Measurements from ENCODE around the gene DPF3. TPM values are rescaled to one million over a fixed set of nuclear protein-coding genes. Genes with fewer than 3 reads are reported as not detected.

DPF3 gene
- polyA plus RNA-seq, 1 experiment, result 15.8 TPM

DNA sequence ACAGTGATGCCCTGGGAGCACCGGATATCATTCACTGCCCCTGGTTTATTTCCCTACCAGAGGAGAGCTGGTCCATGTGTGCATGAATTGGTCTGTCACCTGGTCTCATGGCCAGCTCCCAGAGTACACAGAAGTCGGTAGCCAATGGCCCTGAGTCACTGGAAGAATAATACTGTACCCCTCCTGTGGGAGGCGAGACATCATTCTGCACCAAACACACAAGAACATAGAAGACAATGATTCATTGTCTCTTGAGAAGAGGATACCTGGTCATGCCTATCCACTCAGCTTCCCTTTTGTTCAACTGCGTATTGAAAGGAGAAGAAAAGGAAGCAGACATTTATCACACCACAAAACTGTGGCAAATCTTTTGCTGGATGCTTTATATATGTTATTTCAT is 216.2 kb downstream of the DPF3 start:
- H3K4me3 ChIP-seq (ENCODE audit: low read depth, low read length), result no peak overlapping the region
- H3K9me3 ChIP-seq (ENCODE audit: control insufficient read depth, insufficient read depth, low read length), result no peaks in the 10 kb centered on the region
- no peak for TF ChIP-seq CTCF (IDR thresholded peaks at IDR 0.05; ENCODE audit: low read depth, low read length)
- H3K27ac ChIP-seq (ENCODE audit: low read depth, low read length), result no peak overlapping the region
- ChIA-PET CTCF (interaction anchor here (1.4 to 1.8 kb wide), 3 partner anchors 10 to 160 kb away, joined by 4 to 6 read pairs (median 5); no protein-coding TSS in a partner anchor), POLR2A (interaction anchor here (1.2 kb wide), 1 partner anchor 40 kb away, joined by 4 read pairs; no protein-coding TSS in a partner anchor)
- DNase-seq (ENCODE audit: low read depth, low spot score), result no peak
- H3K27me3 ChIP-seq (ENCODE audit: control insufficient read depth, insufficient read depth, low read length), result no peaks in the 10 kb centered on the region

DNA sequence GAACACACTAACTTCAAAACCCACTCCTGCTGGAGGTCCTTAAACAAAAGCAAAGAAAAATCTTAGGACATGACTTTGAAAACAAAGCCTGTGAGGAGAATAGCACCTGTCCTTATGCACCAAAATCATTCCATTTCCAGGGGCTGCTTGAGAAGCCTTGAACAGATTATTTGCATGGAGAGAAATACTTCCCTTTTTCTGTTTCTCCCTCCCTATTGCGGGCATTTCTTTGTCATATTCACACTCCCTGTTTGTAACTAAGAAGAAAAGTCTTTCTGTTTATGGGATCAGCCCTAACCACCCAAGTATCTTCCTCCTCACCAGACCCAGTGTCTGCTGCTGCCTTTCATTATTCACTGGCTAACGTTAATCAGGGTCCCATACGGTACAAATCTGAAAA is 218.8 kb downstream of the DPF3 start:
- no peaks in the 10 kb centered on the region for H3K27me3 ChIP-seq (ENCODE audit: control insufficient read depth, insufficient read depth, low read length)
- H3K27ac ChIP-seq (ENCODE audit: low read depth, low read length), result no peak overlapping the region
- ChIA-PET CTCF (no interaction called here), POLR2A (no interaction called here)
- H3K4me3 ChIP-seq (ENCODE audit: low read depth, low read length), result no peak overlapping the region
- no peaks in the 10 kb centered on the region for H3K9me3 ChIP-seq (ENCODE audit: control insufficient read depth, insufficient read depth, low read length)
- no peak for DNase-seq (ENCODE audit: low read depth, low spot score)
- no peak for TF ChIP-seq CTCF (IDR thresholded peaks at IDR 0.05; ENCODE audit: low read depth, low read length)

DNA sequence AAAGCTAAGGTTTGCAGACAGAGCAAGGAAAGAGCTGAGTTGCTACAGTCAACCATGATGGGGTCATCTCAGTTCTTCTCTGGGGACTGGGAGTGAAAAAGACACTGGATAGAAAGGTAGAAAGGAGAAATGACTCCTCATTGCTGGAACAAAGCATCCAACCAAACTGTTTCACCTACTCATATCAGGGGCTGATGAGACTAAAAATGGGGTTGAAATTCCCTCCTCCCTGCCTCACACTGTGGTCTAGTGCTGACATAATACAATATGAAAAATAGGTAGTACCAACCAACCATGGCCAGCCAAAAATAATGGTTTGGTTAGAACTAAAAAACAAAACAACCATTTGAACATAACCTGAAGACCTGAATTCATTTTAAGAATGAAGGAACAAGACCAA is 220.7 kb downstream of the DPF3 start:
- POLR2A ChIA-PET, result no interaction called here
- DNase-seq (ENCODE audit: low read depth, low spot score), result no peak
- Histone ChIP-seq H3K9me3 (ENCODE audit: control insufficient read depth, insufficient read depth, low read length) (no peaks in the 10 kb centered on the region), H3K27me3 (ENCODE audit: control insufficient read depth, insufficient read depth, low read length) (no peaks in the 10 kb centered on the region), H3K4me3 (ENCODE audit: low read depth, low read length) (no peak overlapping the region), H3K27ac (ENCODE audit: low read depth, low read length) (no peak overlapping the region)
- CTCF ChIA-PET, result no interaction called here
- TF ChIP-seq CTCF (IDR thresholded peaks at IDR 0.05; ENCODE audit: low read depth, low read length), result no peak

- POLR2A ChIA-PET, result no interaction called here
- Histone ChIP-seq H3K9me3 (ENCODE audit: control insufficient read depth, insufficient read depth, low read length) (no peaks in the 10 kb centered on the region), H3K27me3 (ENCODE audit: control insufficient read depth, insufficient read depth, low read length) (no peaks in the 10 kb centered on the region), H3K27ac (ENCODE audit: low read depth, low read length) (peak overlapping the region; percentile 73), H3K4me3 (ENCODE audit: low read depth, low read length) (no peak overlapping the region)
- DNase-seq (ENCODE audit: low read depth, low spot score), result peak; percentile 50
- TF ChIP-seq CTCF (IDR thresholded peaks at IDR 0.05; ENCODE audit: low read depth, low read length), result no peak
- CTCF ChIA-PET, result interaction anchor here (1.0 kb wide), 1 partner anchor 238 kb away, joined by 3 read pairs; no protein-coding TSS in a partner anchor
Observed at GRCh38 chr14:72666610-72667009, 227.3 kb downstream of the DPF3 start.

- no peak for TF ChIP-seq CTCF (IDR thresholded peaks at IDR 0.05; ENCODE audit: low read depth, low read length)
- H3K4me3 ChIP-seq (ENCODE audit: low read depth, low read length), result peak overlapping the region; percentile 47
- H3K27me3 ChIP-seq (ENCODE audit: control insufficient read depth, insufficient read depth, low read length), result no peaks in the 10 kb centered on the region
- H3K27ac ChIP-seq (ENCODE audit: low read depth, low read length), result peak overlapping the region; percentile 91
- peak; percentile 96 for DNase-seq (ENCODE audit: low read depth, low spot score)
- H3K9me3 ChIP-seq (ENCODE audit: control insufficient read depth, insufficient read depth, low read length), result no peaks in the 10 kb centered on the region
- POLR2A ChIA-PET, result interaction anchor here (1.0 to 1.9 kb wide), 3 partner anchors 13 to 57 kb away, joined by 4 to 8 read pairs (median 7); no protein-coding TSS in a partner anchor
- CTCF ChIA-PET, result interaction anchor here (0.9 kb wide), 1 partner anchor 18 kb away, joined by 4 read pairs; no protein-coding TSS in a partner anchor
Observed at GRCh38 chr14:72665259-72665658, 228.6 kb downstream of the DPF3 start.

Data from AG04450 (cell line).